Activated naive CD4-positive, alpha-beta T cell treated with anti-CD3 and anti-CD28 coated beads, Interleukin-2, amount 10 ng/mL, durations not matched to agents 7 days and 5 days (primary cell): ENCODE results near the gene MTCH1.
"Not testable (repeated sequence)": the region's sequence is repeated elsewhere in the genome, so short reads cannot be mapped to it uniquely, and the experiment has no call there.

Source experiments
- CTCF ChIA-PET: fragments of 350-600 bp; sonication (Branson Sonifier 250); formaldehyde crosslinking; loops from one replicate; lab custom pipeline; 2021; ENCODE audit warnings: antibody characterized with exemption; lab: Charles Lee
- DNase-seq: peaks from one replicate; pipeline ENCODE4 v3.0.0-alpha.2; 2020
- H3K27ac Mint-ChIP-seq: one replicate; pipeline ENCODE4 v1.8.0; 2021; ENCODE audit warnings: mild to moderate bottlenecking, moderate library complexity, mixed read lengths
- H3K27me3 Mint-ChIP-seq: one replicate; pipeline ENCODE4 v1.8.0; 2021; ENCODE audit warnings: mild to moderate bottlenecking, mixed read lengths
- H3K36me3 Mint-ChIP-seq: one replicate; pipeline ENCODE4 v1.8.0; 2021; ENCODE audit warnings: mixed read lengths
- H3K4me1 Mint-ChIP-seq: one replicate; pipeline ENCODE4 v1.8.0; 2021; ENCODE audit warnings: mixed read lengths
- H3K4me3 Mint-ChIP-seq: one replicate; pipeline ENCODE4 v1.8.0; 2021; ENCODE audit warnings: mild to moderate bottlenecking, moderate library complexity, mixed read lengths
- H3K9me3 Mint-ChIP-seq: one replicate; pipeline ENCODE4 v1.8.0; 2021; ENCODE audit warnings: mixed read lengths

Gene MTCH1

GRCh38 chr6:36997811-36998722, 12.1 kb upstream of the MTCH1 start:
- H3K27ac Mint-ChIP-seq: no peak overlapping the region
- H3K36me3 Mint-ChIP-seq: no peaks in the 10 kb centered on the region
- H3K27me3 Mint-ChIP-seq: peaks cover 75% of the 10 kb centered on the region
- CTCF ChIA-PET: no interaction called here
- DNase-seq: no peak
- no peak overlapping the region for H3K4me3 Mint-ChIP-seq
- H3K4me1 Mint-ChIP-seq: no peaks in the 10 kb centered on the region
- no peaks in the 10 kb centered on the region for H3K9me3 Mint-ChIP-seq

- not testable (repeated sequence) for H3K36me3 Mint-ChIP-seq, H3K27ac Mint-ChIP-seq, DNase-seq, H3K9me3 Mint-ChIP-seq, H3K4me3 Mint-ChIP-seq
- Mint-ChIP-seq H3K4me1 (peaks cover 14% of the 10 kb centered on the region), H3K27me3 (peaks cover 46% of the 10 kb centered on the region)
- CTCF ChIA-PET: interaction anchor here (1.2 kb wide), 1 partner anchor 28 kb away, joined by 5 read pairs; no protein-coding TSS in a partner anchor
Observed at GRCh38 chr6:36990401-36990800, 4.4 kb upstream of the MTCH1 start.

GRCh38 chr6:36989264-36989663, 3.3 kb upstream of the MTCH1 start:
- H3K27me3 Mint-ChIP-seq: peaks cover 34% of the 10 kb centered on the region
- H3K27ac Mint-ChIP-seq: no peak overlapping the region
- no peak overlapping the region for H3K4me3 Mint-ChIP-seq
- H3K4me1 Mint-ChIP-seq: peaks cover 14% of the 10 kb centered on the region
- H3K36me3 Mint-ChIP-seq: peaks cover 2% of the 10 kb centered on the region
- CTCF ChIA-PET: no interaction called here
- H3K9me3 Mint-ChIP-seq: no peaks in the 10 kb centered on the region
- DNase-seq: no peak

DNA sequence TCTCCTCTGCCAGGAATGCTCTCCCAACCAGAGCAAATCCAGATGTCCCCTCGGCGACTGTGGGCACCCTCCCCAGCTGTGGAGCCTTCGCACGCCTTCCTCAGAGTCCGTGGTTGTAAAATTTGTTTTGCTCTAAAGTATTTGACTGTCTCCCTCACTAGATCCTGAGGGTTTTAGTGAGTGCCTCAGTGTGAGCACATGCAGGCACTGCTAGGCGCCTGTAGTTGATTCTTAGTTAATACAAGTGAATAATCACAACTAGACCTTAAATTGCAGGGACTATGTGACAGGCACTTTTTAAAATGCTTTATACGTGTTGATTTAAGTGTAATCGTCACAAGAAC, 680 bp upstream of the MTCH1 start:
- Mint-ChIP-seq H3K4me1 (peaks cover 21% of the 10 kb centered on the region), H3K36me3 (peaks cover 6% of the 10 kb centered on the region), H3K27ac (peak overlapping the region; percentile 95), H3K4me3 (peak overlapping the region; percentile 91), H3K9me3 (no peaks in the 10 kb centered on the region), H3K27me3 (peaks cover 20% of the 10 kb centered on the region)
- CTCF ChIA-PET: interaction anchor here (1.4 to 3.3 kb wide), 2 partner anchors 32 to 223 kb away, joined by 6 to 17 read pairs; no protein-coding TSS in a partner anchor
- DNase-seq: no peak

DNA sequence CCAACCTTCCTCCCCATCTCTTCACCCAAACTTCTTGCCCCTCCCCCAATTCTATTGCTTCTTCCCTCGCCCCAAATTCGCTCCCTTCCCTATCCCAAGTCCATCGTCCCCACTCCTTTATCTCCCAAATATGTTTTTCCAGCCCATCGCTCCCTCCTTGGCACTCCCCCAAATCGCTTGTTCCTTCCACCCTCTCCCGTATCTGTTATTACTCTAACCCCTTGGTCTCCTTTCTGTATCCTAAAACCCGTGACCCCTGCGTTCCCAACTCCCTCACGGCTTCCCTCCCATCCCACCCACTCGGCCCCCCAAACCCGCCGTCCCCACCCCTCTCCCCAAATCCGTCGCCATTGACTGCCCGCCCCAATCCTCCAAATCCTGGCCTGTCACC, 584 bp downstream of the MTCH1 start:
- peaks cover 9% of the 10 kb centered on the region for H3K27me3 Mint-ChIP-seq
- DNase-seq: no peak
- CTCF ChIA-PET: interaction anchor here (1.4 to 3.3 kb wide), 2 partner anchors 33 to 225 kb away, joined by 6 to 17 read pairs; no protein-coding TSS in a partner anchor
- H3K36me3 Mint-ChIP-seq: peaks cover 8% of the 10 kb centered on the region
- H3K4me3 Mint-ChIP-seq: no peak overlapping the region
- no peaks in the 10 kb centered on the region for H3K9me3 Mint-ChIP-seq
- peaks cover 29% of the 10 kb centered on the region for H3K4me1 Mint-ChIP-seq
- no peak overlapping the region for H3K27ac Mint-ChIP-seq

- Mint-ChIP-seq H3K4me3 (no peak overlapping the region), H3K9me3 (no peaks in the 10 kb centered on the region), H3K4me1 (peaks cover 34% of the 10 kb centered on the region), H3K27me3 (peaks cover 8% of the 10 kb centered on the region), H3K27ac (no peak overlapping the region), H3K36me3 (peaks cover 8% of the 10 kb centered on the region)
- DNase-seq: peak; percentile 69
- CTCF ChIA-PET: interaction anchor here (0.9 to 3.3 kb wide), 3 partner anchors 34 to 225 kb away, joined by 3 to 17 read pairs (median 6); no protein-coding TSS in a partner anchor
Observed at GRCh38 chr6:36984581-36985416, 1.2 kb downstream of the MTCH1 start.

DNA sequence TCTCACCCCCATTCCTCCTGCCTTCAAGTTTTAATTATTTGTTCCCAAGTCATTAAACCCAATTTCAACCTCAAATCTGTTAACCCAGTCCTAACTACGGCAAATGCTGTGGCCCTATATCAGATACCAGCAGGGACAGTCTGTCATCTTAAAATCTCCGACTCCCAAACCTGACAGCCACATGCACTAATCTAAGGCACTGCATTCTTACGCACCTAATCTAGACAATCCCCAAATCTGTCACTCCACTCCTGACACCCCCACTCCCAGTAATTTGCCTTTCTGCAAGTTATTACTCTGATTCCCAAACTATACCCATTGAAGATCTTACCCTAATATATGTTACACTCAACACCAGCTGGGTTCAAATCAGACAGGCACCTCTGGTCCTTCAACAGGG, 2.5 kb downstream of the MTCH1 start:
- Mint-ChIP-seq H3K9me3 (no peaks in the 10 kb centered on the region), H3K4me1 (peaks cover 43% of the 10 kb centered on the region), H3K36me3 (peaks cover 17% of the 10 kb centered on the region), H3K27ac (no peak overlapping the region), H3K27me3 (no peaks in the 10 kb centered on the region), H3K4me3 (no peak overlapping the region)
- no peak for DNase-seq
- CTCF ChIA-PET: interaction anchor here (3.3 kb wide), 1 partner anchor 35 kb away, joined by 17 read pairs; no protein-coding TSS in a partner anchor

- Mint-ChIP-seq H3K4me3 (no peak overlapping the region), H3K36me3 (peaks cover 35% of the 10 kb centered on the region), H3K4me1 (peaks cover 32% of the 10 kb centered on the region), H3K27ac (peak overlapping the region; percentile 4), H3K9me3 (no peaks in the 10 kb centered on the region), H3K27me3 (no peaks in the 10 kb centered on the region)
- CTCF ChIA-PET: interaction anchor here (1.0 to 7.0 kb wide), 5 partner anchors 10 to 215 kb away, joined by 3 to 54 read pairs (median 6); partner anchors contain the start of gene C6orf89
- DNase-seq: no peak
Observed at GRCh38 chr6:36980876-36981619, 4.9 kb downstream of the MTCH1 start.

DNA sequence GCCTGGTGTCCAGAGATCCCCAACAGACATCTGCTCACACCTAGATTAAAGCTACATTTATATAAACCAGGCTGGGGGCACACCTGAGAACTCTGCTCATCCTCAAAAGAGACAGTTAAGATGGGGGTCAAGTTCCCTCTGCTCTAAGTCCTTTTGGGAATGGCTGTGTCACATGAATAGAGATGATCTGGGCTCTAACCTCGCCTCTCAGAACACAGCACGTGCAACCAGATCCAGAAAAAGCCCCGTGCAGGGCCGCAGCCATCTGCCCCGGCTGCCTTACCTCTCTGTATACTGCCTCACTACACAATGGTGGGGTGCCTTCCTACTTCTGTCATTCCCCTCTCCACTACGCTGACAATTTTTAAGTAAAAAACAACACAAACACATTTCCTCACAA, 5.9 kb downstream of the MTCH1 start:
- no peak for DNase-seq
- peaks cover 43% of the 10 kb centered on the region for H3K36me3 Mint-ChIP-seq
- H3K27me3 Mint-ChIP-seq: no peaks in the 10 kb centered on the region
- CTCF ChIA-PET: interaction anchor here (0.6 to 7.0 kb wide), 8 partner anchors 24 to 377 kb away, joined by 3 to 54 read pairs (median 3); no protein-coding TSS in a partner anchor
- H3K27ac Mint-ChIP-seq: peak overlapping the region; percentile 4
- peaks cover 32% of the 10 kb centered on the region for H3K4me1 Mint-ChIP-seq
- H3K4me3 Mint-ChIP-seq: no peak overlapping the region
- H3K9me3 Mint-ChIP-seq: no peaks in the 10 kb centered on the region

GRCh38 chr6:36979347-36979742, 6.7 kb downstream of the MTCH1 start:
- CTCF ChIA-PET: interaction anchor here (0.6 to 7.0 kb wide), 18 partner anchors 8 to 377 kb away, joined by 3 to 54 read pairs (median 4); partner anchors contain the start of gene C6orf89
- Mint-ChIP-seq H3K4me3 (no peak overlapping the region), H3K9me3 (no peaks in the 10 kb centered on the region), H3K4me1 (peaks cover 32% of the 10 kb centered on the region), H3K27me3 (no peaks in the 10 kb centered on the region), H3K27ac (peak overlapping the region; percentile 74), H3K36me3 (peaks cover 48% of the 10 kb centered on the region)
- DNase-seq: peak; percentile 72

DNA sequence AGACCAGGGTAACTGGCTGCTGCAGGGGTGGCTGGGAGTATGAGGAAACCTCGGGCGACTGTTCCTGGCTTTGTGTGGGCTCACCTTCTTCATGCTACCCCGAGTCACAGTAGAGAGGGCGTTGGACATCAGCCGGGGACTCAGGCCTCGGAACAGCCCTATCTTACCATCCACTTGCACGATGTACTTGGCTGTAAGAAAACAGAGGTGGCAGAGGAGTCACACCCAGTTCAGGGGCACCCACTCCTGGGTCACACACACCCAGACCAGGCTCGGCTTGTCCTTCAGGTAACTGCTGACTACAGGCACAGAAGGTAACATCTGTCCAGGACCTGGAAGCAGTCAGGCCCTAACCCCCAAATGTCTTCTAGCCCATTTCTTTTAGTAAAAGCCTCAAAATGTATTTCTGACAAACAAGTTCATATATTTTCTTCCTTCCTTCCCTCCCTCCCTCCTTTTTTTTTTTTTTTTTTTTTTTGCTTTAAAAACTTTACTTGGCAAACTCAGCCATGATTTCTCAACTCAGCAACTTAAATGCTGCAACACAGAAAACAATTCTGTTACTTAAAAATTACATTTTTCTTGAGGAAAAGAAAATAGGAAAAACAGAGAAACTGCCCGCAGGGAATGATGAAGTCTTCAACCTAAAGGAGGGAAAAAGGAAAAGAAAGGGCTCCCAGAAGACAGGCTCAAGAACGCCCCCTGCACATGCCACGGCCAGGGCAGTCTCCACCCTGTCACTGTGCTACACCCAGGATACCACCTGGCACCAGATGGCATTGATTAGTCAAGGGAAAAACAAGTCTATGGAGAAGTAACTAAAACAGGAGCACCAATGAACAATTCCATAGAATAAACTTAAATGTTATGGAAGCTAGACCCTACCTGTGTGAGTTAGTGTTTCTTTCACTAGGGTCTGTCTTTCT, 7.3 kb downstream of the MTCH1 start:
- Mint-ChIP-seq H3K9me3 (no peaks in the 10 kb centered on the region), H3K27me3 (no peaks in the 10 kb centered on the region), H3K36me3 (peaks cover 53% of the 10 kb centered on the region), H3K4me3 (no peak overlapping the region), H3K4me1 (peaks cover 32% of the 10 kb centered on the region), H3K27ac (peak overlapping the region; percentile 74)
- CTCF ChIA-PET: interaction anchor here (0.9 to 7.0 kb wide), 16 partner anchors 8 to 336 kb away, joined by 3 to 54 read pairs (median 3); partner anchors contain the start of gene C6orf89
- DNase-seq: no peak

DNA sequence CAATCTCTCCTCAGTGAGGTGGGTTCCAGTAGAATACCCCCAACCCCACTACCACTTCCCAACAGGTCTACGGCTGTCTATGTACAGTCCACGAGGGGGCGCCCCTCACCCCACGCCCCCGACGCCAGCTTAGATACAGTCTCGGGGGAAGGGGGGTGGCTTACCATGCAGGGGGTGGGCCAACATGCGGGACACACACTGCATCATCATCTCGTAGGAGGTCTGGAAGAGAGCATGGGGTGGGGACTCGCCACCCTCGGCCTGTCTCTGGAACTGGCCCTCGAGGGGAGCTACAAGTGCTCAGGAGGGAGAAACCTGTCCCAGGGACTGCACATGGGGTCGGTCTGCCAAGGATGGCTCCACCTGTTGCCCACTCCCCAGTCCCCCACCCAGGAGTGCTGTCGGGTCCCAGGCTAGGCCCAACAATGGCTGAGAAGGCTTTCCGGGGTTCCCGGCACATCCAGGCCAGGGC, 8.5 kb downstream of the MTCH1 start:
- peaks cover 63% of the 10 kb centered on the region for H3K36me3 Mint-ChIP-seq
- peaks cover 30% of the 10 kb centered on the region for H3K4me1 Mint-ChIP-seq
- H3K27me3 Mint-ChIP-seq: no peaks in the 10 kb centered on the region
- DNase-seq: no peak
- no peaks in the 10 kb centered on the region for H3K9me3 Mint-ChIP-seq
- no peak overlapping the region for H3K27ac Mint-ChIP-seq
- no peak overlapping the region for H3K4me3 Mint-ChIP-seq
- CTCF ChIA-PET: interaction anchor here (0.6 to 7.0 kb wide), 3 partner anchors 40 to 71 kb away, joined by 3 to 54 read pairs (median 11); no protein-coding TSS in a partner anchor
